ENCODE data around the gene IPP.
"Not testable (repeated sequence)": the region's sequence is repeated elsewhere in the genome, so short reads cannot be mapped to it uniquely, and the experiment has no call there.

The IPP gene

DNA sequence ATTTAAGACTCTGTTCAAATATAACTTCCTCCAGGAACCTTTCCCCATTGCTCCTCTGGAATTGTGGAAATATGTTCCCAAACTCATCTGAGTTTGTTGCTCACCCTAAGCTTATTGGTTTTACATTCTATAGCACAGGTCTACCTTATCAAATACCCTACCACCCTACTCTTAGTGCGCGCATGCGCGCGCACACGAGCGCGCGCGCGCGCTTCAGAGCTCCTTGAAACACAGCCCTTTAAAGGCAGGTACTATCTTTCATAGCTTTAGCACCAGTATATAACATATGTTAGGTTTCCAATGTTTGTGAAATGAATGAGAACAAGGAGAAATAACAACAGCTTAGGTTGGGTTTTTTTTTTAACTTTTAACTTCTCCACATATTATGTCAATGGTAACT, 3.5 kb downstream of the IPP start:
- in situ Hi-C loops (cut with HindIII; ENCODE audit: low sequenced_read_pairs) = no loop called here

DNA sequence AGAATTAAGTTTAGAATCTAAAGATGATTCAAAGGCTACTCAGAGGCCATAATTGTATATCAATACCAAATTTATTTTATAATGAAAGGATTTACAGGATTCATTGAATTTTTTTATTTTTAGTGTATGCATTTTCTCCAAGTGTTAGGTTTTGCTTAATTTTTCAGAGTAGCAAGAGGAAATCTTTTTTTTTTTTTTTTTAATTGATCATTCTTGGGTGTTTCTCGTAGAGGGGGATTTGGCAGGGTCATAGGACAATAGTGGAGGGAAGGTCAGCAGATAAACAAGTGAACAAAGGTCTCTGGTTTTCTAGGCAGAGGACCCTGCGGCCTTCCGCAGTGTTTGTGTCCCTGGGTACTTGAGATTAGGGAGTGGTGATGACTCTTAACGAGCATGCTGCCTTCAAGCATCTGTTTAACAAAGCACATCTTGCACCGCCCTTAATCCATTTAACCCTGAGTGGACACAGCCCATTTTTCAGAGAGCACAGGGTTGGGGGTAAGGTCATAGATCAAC, 10.8 kb downstream of the IPP start:
- in situ Hi-C loops (cut with HindIII; ENCODE audit: low sequenced_read_pairs) = not testable (repeated sequence)

DNA sequence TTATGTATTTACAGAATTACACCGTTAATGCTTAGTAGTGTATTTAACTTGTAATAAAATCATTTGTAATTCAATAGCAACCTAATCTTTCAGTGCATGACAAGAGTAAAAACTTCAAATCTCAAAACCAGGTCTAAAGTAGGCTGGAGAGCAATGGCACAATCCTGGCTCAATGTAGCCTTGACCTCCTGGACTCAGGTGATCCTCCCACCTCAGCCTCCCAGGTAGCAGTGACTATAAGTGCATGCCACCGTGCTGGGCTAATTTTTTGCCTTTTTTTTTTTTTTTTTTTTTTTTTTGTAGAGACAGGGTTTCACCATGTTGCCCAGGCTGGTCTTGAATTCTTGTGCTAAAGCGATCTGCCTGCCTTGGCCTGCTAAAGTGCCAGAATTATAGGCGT, 11.3 kb downstream of the IPP start:
- in situ Hi-C loops (cut with HindIII; ENCODE audit: low sequenced_read_pairs) = no loop called here

DNA sequence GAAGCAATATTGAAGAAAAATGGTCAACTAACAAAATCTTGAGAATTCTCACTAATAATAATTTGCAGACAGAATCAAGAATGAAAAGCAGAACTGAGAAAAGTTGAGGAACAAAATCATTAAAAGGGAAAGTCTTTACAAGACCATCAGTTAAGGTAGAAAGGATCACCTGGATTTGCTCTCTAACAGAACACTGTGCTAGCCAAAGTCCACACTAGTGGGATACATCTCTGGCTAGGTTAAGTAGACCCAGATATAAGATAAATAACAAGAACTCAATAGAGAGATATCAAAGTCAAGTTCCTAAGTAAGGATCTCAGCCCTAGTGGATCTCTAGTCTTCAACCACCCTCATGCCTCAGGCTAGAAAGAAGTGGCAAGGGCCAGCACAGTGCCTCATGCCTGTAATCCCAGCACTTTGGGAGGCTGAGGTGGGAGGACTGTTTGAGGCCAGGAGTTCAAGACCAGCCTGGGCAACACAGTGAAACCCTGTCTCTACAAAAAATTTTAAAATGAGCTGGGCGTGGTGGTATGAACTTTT, 19.6 kb downstream of the IPP start:
- in situ Hi-C loops (cut with HindIII; ENCODE audit: low sequenced_read_pairs) = no loop called here

DNA sequence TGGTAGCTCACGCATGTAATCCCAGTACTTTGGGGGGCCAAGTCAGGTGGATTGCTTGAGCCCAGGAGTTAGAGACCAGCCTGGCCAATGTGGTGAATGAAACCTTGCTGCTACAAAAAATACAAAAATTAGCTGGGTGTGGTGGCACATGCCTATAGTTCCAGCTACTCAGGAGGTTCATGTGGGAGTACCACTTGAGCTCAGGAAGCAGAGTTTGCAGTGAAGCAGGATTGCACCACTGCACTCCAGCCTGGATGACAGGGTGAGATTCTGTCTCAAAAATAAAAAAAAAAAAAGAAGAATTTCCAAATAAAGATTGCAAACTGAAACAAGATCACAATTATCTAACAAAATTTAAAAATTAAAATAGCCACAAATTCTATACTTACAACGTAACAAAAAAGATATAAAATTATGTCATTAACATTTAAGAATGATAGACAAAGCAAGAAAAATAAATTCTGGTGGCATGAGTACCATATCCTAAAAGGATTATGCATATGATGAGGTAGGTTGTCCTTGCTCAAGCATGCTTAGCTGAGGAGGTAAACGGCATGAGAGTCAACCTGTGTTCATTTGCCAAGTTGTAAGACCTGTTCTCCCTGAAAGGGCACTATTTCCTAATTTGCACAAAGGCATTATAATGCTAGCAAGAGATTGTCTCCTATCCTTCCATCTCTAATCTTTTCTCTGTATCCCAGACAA, 20.2 kb downstream of the IPP start:
- in situ Hi-C loops (cut with HindIII; ENCODE audit: low sequenced_read_pairs) = no loop called here

DNA sequence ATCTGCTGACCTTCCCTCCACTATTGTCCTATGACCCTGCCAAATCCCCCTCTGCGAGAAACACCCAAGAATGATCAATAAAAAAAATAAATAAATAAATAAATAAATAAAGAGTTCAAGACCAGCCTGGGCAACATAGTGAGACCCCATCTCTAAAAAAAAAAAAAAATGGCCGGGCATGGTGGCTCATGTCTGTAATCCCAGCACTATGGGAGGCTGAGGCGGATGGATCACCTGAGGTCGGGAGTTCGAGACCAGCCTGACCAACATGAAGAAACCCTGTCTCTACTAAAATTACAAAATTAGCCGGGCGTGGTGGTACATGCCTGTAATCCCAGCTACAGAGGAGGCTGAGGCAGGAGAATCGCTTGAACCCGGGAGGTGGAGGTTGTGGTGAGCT, 24.4 kb downstream of the IPP start:
- in situ Hi-C loops (cut with HindIII; ENCODE audit: low sequenced_read_pairs) = not testable (repeated sequence)

DNA sequence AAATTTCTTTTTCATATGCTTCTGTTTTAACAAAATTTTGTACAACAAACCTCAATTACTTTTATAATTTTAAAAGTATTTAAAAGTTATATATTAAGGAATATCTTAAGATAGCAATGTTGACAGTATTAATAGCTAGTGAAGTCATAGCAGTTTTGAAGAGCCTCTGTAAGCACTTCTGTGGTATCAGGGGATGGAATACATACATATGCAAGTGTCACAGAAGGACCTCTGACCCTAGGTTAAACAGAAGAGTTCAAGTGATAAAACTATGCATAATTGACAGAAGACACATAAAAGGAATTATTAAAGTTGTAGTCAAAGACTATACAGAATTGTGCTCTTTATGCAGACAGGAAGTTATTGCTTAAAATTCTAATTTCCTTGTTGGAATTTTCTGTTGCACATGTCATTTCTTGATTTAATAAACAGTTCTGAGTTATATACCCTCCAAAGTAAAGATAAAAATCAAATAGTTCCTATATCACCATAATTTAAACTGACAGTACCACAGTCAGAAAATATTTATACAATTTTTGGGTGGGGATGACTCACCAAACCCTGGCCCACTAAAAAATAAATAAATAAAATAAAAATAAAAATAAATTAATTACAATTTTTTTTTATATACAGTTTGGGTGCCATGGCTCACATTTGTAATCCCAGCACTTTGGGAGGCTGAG, 27.1 kb downstream of the IPP start:
- in situ Hi-C loops (cut with HindIII; ENCODE audit: low sequenced_read_pairs) = no loop called here

DNA sequence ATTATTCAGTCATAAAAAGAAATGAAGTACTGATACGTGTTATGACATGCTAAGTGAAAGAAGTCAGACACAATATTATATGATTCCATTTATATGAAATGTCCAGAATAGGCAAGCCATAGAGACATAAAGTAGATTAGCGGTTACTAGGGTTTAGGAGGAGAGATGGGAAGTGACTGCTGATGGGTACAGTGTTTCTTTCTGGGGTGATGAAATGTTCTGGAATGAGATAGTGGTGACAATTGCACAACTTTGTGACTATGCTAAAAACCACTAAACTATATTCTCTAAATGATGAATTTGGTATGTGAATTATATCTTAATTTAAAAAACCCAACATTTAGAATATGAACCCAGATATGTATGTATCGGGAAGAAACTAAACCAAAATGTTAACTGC, 27.6 kb downstream of the IPP start:
- in situ Hi-C loops (cut with HindIII; ENCODE audit: low sequenced_read_pairs) = no loop called here

DNA sequence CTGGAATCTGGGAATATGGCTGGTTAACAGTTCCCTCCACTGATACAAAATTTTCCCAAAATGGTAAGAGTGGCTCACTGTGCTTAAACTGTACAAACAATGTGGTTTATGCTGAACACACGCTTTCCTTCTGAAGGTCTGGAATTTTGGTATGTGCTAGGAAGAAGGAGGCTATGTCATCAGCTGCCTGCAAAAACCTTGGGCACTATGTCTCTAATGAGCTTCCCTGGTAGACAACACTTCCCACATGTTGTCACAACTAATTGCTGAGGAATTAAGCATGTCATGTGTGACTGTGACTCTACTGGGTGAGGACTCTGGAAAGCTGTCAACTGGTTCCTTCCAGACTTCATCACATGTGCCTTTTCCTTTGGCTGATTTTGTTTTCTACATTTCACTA, 29.2 kb downstream of the IPP start:
- in situ Hi-C loops (cut with HindIII; ENCODE audit: low sequenced_read_pairs) = no loop called here

DNA sequence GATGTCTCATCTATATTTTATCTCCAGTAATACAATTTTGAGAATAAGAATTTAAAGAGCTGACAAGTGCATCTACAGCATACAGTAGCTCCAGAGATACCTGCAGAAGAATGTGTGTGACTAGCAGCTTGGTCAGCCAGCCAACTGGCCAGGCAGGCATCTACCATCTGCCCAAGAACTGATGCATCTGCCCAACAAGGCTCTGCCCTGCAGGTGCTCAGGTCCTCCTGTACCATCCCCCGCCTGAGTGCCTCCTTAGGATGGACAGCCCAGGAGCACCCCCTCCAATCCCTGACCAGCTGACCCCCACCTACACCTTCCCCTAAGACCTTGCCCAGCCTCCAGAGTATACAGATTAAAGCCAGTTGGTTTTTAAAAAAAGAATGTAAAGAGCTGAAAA, 32.2 kb downstream of the IPP start:
- in situ Hi-C loops (cut with HindIII; ENCODE audit: low sequenced_read_pairs) = no loop called here

DNA sequence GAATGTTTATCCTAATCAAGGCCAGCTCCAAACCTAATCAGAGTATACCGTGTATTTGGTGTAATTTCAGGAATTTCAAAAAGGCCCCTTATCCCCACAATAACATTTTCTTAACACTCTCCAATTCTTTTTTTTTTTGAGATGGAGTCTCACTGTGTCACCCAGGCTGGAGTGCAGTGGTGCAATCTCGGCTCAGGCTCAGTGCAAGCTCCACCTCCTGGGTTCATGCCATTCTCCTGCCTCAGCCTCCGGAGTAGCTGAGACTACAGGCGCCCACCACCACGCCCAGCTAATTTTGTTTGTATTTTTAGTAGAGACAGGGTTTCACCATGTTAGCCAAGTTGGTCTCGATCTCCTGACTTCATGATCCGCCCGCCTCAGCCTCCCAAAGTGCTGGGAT, 33.1 kb downstream of the IPP start:
- in situ Hi-C loops (cut with HindIII; ENCODE audit: low sequenced_read_pairs) = not testable (repeated sequence)

DNA sequence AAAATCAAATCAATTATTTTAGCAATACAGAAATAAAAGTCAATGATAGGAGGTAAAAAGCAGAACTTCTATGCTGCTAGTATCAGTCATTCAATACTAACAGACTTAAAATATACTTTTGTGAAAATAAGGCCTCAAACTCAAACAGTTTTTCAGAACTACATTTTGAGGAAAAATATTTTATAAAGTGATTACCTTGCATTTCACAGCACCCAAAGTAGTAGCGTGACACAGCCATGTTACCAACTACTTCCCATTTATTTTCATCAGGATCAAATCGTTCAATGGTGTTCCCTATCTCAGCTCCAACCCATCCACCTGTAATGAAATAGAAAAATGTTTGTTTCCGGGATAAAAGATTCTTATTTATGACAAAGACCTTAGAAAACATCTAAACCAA, 33.8 kb downstream of the IPP start:
- in situ Hi-C loops (cut with HindIII; ENCODE audit: low sequenced_read_pairs) = no loop called here

DNA sequence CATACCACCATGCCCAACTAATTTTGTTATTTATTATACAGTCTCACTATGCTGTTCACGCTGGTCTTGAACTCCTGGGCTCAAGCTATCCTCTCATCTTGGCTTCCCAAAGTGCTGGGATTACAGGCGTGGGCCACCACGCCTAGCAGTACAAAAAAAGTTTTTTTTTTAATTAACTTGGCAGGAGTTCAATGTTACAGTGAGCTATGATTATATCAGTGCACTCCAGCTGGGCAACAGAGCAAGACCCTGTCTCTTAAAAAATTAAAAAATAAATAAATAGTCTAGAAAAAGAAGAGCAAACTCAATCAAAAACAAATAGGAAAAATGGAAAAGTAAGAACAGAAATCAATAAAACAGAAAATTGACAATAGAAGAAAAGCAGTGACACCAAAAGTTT, 36.7 kb downstream of the IPP start:
- in situ Hi-C loops (cut with HindIII; ENCODE audit: low sequenced_read_pairs) = no loop called here

DNA sequence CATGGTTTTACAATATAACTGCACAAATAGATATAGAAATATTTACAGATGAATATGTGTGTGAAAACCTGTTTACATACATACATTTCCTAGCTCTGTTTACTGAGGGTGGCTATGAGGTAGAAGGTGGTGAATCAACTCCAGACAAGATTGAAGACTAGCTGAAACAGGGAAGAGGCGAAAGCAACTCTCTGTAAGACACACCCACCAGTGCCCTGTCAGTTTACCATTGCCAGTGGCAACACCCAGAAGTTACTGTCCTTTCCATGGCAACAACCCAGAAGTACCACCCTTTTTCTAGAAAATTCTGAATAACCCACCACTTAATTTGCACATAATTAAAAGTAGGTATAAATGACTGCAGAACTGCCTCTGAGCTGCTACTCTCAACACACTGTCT, 45.8 kb downstream of the IPP start:
- in situ Hi-C loops (cut with HindIII; ENCODE audit: low sequenced_read_pairs) = no loop called here

DNA sequence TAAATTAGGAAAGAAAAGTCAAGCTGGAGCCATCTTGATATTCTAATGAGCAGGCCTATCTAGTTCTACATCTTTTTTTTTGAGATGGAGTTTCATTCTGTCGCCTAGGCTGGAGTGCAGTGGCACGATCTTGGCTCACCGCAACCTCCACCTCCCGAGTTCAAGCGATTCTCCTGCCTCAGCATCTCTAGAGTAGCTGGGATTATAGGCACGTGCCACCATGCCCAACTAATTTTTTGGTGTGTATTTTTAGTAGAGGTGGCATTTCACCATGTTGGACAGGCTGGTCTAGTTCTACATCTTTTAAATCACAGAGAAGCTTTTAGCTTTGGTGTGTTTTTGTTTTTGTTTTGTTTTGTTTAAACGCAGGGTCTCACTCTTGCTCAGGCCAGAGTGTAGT, 55.6 kb downstream of the IPP start:
- in situ Hi-C loops (cut with HindIII; ENCODE audit: low sequenced_read_pairs) = loop anchor here (5.0 kb wide), 1 partner anchor 48 kb away; no protein-coding TSS in a partner anchor

DNA sequence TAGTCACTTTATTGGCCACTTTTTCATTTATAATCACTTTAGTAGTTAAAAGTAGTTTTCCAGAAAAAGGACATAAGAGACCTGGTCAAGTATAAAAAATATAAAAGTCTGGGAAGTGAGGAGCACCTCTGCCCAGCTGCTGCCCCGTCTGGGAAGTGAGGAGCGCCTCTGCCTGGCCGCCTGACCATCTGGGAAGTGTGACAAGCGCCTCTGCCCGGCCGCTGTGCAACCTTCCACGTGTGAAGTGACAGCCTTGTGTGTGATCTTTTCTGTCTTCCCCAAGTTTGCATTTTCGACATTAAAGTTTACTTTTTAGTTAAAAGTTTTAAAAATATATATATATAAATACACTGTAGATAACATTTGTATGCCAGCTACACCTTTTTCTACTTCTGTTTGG, 56.6 kb downstream of the IPP start:
- in situ Hi-C loops (cut with HindIII; ENCODE audit: low sequenced_read_pairs) = not testable (repeated sequence)

DNA sequence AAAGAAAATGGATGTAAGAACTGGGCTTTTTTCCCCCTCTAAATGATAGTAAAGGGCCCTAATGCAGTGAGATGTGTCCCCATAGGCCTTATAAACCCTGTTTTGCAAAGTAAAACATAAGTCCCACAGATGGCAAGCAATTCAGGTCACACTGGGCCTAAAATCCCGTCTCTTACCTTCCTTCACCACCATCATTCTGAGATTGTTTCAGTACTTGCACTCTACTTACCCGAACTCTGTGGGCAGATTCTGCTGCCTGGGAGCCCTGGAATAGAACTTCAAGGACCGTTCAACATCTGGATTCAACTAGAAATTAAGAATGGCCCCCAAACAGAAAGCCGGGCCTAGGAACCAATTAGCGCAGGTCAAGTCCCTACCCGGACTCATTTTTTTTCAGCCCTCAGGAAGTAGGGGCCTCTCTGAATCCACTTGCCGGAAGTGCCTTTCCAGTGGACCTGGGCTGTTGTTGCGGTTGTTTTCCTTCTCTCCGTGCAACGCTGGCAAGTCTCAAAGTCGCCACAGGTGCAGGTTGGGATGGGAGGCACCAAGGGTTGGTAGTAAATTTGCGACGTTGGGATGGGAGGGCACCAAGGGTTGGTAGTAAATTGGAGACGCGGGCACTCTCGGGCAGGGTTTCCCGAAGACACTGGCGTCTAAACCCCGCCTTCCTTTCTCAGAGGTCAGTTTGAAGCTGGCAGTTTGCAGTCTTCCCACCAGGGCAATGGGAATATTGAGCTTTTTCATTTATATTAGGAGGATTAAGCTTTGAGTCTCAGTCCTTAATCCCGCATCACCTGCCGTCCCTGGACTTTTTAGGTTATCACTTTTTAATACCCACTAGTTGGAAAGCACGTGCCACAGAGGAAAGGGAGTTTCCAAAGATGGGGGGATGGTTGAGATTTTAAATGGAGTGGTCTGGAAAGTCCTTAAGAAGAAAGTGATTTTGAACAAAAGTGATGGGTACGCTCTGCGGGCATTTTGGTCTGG, 62.4 kb downstream of the IPP start, which contains the start of gene TMEM69:
Gene TMEM69, plus strand, starts transcription at position 428 of the 987 bp plus-strand sequence. CDS start 2,888 bp downstream, outside the sequence.
- in situ Hi-C loops (cut with HindIII; ENCODE audit: low sequenced_read_pairs) = no loop called here

DNA sequence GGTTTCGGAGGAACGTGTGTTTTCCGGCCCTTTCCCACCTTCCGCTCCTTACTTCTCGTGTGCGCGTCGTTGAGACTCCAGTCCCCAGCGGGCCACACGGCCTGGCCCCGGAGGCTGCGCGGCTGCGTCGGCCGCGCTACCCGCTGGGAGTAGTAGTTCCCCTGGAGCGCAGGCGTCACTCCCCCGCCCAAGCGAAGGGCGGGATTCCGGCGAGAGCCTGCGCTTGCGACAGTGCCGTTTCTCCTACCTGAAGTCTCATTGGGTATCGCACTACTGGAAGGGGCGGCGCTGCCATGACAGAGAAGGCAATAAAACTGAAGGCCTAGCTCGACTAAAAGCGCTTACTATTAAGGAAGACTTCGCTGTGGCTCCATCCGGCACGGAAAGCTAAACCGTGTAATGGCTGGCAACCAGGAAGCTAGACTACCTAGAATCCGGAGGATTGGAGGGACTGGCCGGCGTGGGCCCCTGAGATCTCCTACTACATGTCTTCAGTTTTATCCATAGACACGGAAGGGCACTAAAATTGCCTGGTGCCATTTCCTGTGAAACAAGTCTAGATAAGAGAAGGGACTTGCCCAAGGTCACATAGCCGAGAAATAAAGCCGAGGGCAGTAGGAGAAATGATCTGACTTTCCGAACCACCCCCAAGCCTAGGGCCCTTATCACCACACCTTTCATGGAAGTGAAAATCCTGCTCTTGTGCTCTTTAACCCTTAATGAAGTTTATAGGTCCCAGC, 63.3 kb downstream of the IPP start:
- in situ Hi-C loops (cut with HindIII; ENCODE audit: low sequenced_read_pairs) = no loop called here

DNA sequence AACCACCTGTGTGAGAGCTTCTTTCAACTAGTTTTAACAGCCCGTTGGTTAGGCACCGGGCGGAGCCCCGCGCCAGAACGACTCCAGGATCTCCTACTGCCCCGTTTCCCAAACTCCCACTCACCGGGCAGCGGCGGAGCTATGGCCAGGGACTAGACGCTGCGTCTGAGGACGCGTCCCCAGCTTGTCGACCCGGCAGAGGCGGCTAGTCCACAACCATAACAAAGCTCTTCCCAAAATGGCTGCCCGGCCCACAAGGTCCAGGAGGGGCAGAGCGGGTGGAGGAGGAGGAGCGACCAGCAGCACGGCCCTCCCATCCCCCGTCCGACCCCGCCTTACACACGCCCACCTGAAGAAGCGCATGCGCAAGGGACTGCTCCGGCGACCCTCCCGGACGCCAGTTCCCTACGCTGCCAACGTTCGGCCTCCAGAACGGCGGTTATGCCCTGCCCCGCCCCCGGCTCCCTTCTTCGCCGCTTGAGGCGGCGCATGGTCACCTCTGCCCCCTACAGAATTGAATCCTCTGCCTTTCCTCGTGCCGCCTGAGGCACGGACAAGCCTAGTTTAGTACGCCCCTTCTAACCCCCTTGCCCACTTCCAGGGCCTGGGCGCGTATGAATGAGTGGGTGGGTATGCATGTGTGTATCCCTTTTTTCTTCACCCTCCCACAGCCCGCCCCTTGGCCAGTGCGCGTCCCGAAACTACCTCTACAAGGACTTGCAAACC, 64.0 kb downstream of the IPP start, which contains the start of gene GPBP1L1:
Gene GPBP1L1, minus strand, starts transcription at position 246 of the 726 bp plus-strand sequence. CDS start 27,446 bp downstream, outside the sequence.
- in situ Hi-C loops (cut with HindIII; ENCODE audit: low sequenced_read_pairs) = no loop called here

DNA sequence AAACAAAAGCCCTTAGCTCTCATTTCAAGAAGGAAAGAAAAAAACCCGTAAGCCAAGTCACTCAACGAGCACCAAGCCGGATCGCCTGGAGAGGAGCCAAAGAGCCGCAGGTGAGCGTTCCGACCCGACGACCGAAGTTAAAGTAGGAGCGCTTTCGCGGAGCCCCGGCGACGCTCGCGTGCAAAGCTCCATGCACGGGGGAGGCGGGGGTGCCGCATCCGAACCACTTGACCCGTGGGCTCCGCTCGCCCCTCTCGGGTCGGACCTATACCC, 64.5 kb downstream of the IPP start:
- in situ Hi-C loops (cut with HindIII; ENCODE audit: low sequenced_read_pairs) = no loop called here
